ENCODE results near the gene TRAF6.

Gene TRAF6

DNA sequence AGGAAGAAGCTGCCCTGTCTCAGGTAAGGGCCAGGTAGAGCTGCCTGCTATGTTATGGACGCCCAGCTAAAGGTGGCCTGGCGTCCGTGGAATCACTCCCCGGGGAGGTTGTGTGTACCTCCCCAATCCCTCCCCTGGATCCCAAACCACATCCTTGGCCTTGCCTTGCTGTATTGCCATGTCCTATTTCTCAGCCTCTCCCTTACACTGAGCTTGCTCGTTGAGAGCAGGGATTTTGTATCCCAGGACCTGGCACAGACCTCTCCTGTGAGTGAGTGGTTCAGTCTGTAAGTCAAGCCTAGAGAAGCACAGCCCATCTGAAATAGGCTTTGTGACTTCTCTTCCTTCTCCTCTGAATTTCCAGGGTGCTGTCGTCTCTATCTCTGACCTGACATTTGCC is 53.9 kb downstream of the TRAF6 start:
- DNase-seq, result no peak

DNA sequence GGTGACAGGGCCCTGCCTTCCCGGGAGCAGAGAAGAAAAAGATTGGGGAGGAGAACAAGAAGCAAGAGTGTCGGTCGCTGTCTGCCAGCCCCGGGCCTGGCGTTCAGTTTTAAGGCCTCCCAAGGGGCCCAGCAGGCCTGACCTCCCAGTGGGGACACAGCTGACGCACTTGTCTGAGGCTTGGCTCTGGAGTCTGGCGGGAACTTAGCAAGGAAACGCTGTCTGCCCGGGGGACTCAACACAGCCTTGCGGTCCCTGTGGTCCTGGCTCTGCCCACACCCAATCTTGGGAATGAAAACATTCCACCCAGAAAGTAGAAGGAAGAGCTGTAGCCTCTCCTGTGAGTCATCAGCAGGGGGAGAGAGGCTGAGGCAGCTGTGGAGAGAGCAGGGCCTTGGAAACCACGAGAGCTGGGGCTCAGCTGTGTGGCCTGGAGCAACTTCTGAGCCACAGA is 54.4 kb downstream of the TRAF6 start:
- peak; percentile 99 for DNase-seq

DNA sequence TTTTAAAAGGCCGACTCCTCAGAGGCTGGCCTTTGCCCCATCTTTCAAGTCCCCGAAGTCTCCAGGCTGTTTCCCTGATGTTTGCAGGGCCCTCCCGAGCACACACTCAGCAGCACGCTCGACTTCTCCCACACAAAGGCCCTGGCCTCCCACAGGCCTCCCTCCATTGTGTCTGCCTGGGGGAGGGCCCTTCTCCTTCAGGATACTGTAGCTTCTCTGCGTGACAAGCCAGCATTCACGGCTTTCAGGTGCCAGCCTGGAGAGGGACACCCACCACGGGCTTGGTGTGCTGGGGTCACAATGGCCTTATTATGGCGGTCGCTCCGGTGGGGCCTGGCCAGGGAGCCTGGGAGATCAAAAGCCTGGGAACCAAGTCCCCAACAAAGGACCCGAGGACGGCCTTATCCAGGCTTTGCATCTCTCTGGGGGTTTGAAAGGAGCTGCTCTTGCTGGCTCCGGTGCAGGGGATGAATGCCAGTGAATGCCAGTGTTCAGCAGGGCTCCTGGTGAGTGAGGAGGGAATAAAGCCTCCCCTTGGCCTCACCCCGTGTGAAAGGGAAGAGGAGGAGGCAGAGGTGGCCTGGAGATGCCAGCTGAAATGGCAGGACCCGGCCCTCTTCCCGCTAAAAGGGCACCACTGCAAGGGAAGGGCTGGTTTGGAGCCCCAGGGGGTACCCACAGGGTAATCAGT is 55.0 kb downstream of the TRAF6 start:
- no peak for DNase-seq

DNA sequence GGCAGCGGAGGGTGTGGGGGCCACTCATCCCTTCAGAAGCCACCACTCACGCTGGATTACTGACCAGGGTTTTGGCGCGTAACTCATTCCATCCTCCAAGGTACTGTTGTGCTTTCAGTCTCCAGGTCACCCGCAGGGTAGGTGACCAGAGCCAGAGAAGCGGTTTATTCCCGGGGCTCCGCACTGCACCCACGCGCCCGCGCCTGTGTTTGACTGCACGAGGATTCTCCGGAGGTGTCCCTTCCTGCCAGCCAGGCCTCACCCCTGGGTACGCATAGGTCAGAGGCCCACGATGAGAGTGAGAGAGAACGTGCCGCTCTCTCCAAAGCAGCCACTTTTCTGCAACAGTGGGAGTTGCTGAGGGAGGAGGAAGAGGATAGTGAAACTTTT is 55.5 kb downstream of the TRAF6 start:
- DNase-seq, result no peak

DNA sequence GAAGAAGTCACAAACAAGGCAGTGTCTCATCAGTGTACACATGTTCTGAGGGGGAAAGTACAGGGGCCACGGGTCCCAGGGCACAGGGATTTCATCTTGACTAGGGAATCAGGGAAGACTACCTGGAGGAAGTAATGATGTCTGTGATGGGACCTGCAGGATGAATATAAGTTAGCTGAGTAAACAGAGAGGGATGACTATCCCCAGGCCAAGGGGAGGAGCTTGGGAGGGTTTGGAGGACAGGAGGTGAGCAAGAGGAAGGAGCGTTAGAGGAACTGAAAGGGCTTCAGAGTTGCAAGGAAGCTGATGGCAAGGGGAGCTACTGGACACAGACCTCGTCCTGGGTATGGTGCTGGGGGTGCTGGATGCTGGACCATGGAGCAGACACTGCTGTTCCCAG is 56.4 kb downstream of the TRAF6 start:
- DNase-seq, result peak; percentile 28

DNA sequence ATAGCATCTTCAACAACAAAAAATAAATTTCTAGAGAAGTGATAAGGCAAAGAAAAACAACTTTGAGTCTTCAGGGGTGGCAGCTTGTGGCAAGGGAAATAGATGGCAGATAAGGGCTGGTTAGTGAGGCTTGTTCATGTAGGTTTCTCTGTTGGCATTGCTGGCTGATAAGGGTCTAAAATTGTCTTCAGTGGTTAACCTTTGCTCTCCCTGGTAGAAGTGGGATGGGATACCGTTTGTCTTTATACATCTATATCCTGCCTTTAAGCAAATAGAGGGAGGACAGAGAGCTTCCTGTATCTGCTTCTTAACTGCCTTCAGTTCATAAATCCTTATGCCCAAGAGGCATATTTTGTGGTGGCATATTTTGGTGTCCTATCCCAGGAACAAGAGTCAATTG is 57.1 kb downstream of the TRAF6 start:
- no peak for DNase-seq

DNA sequence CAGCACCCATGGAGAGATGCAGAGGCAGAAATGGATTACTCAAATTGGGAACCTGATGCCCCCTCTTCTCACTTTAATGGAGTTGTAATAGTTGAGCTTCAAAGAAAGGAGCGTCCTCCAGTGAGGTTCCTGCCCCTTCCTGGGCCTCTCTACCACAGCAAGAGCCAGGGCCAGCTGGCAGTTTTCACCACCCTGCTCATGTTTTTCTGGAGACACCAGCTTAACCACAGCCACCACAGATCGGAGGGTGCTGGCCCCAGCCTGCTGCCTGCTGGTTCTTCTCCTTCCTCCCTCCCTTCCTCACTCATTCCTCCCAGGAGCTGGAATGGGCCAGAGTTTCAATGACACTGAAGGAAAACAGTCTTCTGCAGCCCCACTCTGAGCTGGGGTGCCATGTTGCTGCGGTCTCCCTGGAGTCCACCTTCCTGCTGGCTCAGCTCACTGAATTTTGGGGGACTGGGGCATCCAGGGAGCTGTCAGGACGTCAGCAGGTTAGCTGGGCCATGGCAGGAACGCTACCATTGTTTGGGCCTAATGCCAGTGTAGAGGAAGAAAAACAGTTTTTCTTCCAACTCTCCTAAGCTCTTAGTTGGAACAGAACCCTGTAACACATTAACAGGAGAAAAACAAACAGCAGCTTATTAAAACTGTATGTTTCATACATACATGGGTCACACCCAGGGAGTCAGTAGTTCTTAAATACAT is 57.7 kb downstream of the TRAF6 start:
- peak; percentile 32 for DNase-seq

DNA sequence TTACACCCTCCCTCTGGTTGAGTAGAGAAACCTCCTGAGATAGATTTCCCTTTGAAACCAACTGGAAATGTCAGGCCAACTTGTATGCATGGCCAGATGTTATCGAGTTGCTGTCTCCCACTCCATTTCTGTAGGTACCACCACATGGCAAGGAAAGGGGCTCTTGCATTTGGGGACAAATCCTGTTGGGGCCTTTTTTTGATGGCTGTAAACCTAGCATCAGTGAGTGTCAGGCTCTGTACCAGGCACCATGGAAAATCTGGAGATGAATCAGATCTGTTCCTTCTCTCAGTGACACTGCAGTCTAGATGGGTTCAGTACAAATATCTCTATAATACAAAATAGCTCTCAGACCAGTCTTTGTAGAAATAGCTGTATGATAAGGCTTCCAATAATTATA is 58.4 kb downstream of the TRAF6 start:
- DNase-seq, result no peak

DNA sequence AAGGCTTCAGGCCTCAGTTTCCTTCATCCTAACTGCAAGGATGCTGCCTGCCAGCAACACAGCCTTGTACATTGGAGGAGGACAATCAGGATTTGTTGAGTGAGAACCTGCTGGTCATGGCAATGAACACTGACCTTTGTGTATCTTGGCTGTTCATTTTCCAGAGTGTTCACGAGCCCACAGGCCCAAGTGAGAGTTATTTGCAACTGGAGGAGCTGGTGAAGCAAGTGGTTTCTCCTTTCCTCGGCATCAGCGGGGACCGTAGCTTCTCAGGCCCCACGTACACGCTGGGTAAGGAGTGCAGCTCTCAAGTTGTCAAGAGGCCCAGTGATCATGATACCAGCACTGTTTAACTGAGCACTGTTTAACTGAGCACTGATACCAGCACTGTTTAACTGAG is 59.0 kb downstream of the TRAF6 start:
- no peak for DNase-seq

DNA sequence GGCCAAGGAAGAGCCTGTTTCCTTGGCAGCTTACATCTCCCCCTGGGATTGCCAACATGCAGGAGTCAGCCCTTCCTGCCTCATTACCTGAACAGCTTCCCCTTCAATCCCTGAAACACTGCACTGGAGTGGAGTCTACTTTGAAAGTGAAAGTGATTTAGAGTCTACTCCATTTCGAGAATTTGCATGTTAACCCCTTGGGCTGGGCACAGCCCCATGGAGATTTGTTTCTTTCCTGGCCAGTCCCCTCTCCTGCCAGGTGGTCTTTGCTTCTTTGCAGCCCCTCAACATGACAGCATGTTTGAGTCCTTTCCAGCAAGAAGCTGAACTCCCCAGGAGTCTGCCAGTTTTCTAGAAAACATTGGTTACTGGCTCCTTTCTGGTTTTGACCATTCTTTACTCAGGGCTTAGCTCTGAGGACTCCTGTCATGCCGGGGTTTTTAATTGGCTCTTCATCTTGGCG is 59.9 kb downstream of the TRAF6 start:
- no peak for DNase-seq

DNA sequence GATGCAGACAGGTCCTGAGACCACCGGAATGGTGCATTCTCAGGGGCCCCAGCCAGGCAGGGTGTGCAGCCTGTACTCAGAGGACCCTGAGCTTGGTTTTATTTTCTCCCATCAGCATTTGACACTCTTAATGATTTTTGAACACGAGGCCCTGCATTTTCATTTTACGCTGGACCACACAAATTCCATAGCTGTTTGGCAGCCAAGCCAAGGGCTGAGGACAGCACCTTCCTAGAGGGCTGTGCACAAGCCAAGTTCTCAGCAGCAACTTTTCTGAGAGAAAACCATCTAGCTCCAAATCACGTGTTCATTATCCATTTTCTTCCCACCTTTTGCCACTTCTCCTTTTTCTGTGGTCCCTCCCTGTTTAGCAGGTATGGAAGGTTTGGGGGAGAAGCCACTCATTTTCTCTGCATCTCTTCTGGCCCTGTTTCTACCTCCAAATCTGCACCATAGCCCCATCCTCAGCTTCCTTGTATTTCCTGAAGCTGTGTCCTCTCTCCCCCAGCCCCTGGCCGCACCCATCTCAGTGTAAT is 60.4 kb downstream of the TRAF6 start:
- DNase-seq, result no peak

DNA sequence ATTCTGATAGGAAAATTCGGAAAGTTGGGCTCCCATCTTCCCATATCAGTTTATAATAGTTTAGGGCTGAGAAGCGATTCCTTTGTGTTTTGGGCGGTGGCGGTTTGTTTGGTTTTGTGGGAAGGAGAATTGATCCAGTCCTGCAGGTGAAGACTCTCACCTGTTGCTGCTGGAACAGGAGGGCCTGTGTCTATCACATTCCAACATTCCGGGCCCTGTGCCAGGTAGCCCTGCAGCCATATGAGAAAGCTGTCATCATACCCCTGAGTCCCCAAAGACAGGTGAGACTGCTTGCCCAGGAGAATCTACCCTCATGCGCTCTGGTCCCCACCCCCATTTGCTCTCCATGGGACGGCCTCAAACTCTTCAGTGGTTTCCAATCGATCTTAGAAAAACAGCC is 62.1 kb downstream of the TRAF6 start:
- DNase-seq, result no peak

DNA sequence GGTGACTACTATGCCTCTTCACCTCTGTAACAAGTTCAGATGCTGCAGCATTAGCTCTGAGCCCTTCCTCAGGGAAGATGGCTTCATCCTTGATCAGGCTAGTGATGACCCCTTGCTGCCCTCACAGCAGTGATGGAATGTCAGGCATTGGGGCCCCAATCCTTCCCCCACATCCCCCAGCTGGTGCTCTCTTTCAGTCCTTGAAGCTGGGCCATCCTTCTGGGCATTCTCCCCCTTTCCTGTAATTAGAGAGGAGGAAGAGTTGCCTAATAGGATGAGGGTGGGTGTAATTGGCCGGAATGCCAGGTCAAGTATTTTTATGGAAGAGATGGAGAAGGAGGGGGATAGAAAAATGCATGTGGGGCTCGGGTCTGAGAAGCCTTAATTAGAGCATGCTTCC is 62.6 kb downstream of the TRAF6 start:
- DNase-seq, result peak; percentile 32

DNA sequence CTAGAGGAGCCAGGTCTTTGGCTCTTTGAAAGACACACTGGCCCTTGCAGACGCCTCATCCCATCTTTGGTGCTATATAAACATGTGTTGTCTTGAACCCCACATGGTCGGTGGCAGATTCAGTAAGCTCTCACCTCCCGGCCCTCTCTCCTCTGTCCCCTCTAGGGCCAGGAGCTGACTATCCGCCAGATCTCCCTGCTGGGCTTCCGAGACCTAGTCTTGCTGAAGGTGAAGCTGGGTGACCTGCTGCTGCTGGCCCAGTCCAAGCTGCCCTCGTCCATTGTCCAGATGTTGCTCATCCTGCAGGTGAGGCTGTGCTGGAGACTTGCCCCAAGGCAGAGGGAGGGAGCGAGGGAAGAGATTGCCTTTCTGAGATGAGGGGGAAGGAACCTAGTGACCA is 63.9 kb downstream of the TRAF6 start:
- DNase-seq, result no peak

DNA sequence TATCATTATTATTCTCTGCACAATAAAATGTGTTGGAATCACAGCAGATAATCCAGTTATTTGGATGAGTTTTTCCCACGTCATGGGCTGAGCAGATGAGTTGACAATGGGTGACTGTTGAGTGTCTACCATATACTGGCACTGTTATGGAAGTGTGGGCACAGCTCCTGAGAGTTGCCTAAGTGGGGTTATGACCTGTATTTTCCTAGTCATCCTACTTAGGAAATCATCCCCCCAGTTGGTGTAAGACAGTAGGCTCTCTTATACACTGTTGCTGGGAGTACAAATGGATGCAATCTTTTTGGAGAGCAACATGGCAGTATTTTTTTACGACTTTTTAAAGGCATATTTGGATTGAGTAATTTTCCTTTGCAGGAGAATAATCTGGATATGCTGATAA is 66.4 kb downstream of the TRAF6 start:
- no peak for DNase-seq

DNA sequence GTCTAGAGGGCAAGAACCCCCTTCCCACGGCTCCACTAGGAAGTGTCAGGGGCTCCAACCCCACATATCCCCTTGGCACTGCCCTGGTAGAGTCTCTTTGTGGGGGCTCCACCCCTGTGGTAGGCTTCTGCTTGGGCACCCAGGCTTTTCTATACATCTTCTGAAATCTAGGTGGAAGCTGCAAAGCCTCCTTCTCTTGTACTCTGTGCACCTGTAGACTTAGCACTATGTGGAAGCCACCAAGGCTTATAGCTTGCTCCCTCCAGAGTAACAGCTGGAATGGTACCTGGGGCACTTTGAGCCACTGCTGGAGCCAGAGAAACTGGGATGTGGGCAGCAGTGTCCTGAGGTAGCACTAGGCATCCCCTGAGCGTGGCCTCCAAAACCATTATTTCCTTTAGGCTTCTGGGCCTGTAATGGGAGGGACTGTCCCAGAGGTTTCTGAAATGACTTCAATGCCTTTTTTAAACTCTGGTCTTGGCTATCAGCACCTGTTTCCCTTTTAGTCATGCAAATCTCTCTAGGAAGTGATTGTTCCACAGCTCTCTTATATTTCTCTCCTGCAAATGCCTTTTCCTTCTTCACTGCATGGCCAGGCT is 68.4 kb downstream of the TRAF6 start:
- DNase-seq, result no peak

DNA sequence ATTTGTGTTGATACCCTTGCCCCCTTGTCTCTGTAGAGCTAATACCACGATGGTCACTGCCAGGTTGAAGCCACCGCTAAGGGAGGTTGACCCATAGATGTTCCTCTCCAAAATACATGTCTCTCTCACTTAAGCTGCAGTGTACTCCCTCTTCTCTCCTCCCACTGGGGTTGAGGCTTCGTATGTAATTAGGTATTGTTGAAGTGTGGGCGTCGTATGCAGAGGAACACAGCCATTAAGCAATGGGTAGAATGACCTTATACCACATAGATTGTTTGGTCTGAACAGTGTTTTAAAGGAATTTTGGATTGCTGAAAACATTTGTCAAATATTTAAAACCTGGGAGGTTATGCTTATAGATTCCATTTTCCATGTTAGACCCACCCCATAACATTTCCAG is 71.9 kb downstream of the TRAF6 start:
- no peak for DNase-seq

DNA sequence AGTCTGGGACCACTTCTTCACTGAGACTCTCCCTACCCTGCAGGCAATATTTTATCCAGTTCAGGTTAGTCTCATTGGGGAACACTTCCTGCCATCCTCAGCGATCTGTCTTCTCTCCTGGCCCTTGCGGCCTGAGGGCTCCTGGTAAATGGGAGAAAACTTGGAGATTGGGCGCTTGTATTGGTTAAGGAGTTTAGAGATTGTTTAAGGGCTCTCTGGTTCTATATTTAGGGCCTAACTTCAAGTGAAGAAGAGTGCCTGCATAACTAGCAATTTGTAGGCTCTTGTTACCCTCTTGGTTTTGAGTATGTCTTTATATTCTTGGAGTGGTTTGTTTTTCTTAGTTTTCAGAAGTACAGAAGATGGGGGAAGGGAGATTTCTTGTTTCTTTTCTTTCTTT is 72.7 kb downstream of the TRAF6 start:
- no peak for DNase-seq
